Esophagus mucosa (tissue), 1 donor: Measurements from ENCODE around the gene CFAP20DC. TPM values are rescaled to one million over a fixed set of nuclear protein-coding genes. Genes with fewer than 3 reads are reported as not detected.

Experiments used
- ATAC-seq: fragments of 200-7000 bp; cut with Tn5 transposase; one replicate; pipeline ENCODE4 v1.9.1; 2020
- total RNA-seq: library from RNA; stranded (reverse); gene quantifications from one replicate; pipeline ENCODE4 v1.2.4, GENCODE V29; 2023
- donor health status: DM: yes; HTN: yes; CAD: no.

Gene CFAP20DC
- total RNA-seq, 1 donor from 2014 or later: 8.7 TPM

- ATAC-seq: no peak
These were observed 250.6 kb downstream of the CFAP20DC start for GRCh38 chr3:58799271-58799670.

- ATAC-seq: no peak
These were observed 251.5 kb downstream of the CFAP20DC start for GRCh38 chr3:58798312-58798711.

- ATAC-seq: no peak
These were observed 255.1 kb downstream of the CFAP20DC start for GRCh38 chr3:58794750-58795149.

- no peak for ATAC-seq
These were observed 255.9 kb downstream of the CFAP20DC start for GRCh38 chr3:58793938-58794337.

- ATAC-seq: no peak
These were observed 256.8 kb downstream of the CFAP20DC start for GRCh38 chr3:58792921-58793451.

- ATAC-seq: no peak
These were observed 260.4 kb downstream of the CFAP20DC start for GRCh38 chr3:58789385-58789784.

- no peak for ATAC-seq
These were observed 264.9 kb downstream of the CFAP20DC start for GRCh38 chr3:58784888-58785287.

- no peak for ATAC-seq
These were observed 265.4 kb downstream of the CFAP20DC start for GRCh38 chr3:58784425-58784824.

- no peak for ATAC-seq
These were observed 266.0 kb downstream of the CFAP20DC start for GRCh38 chr3:58783845-58784244.

GRCh38 chr3:58779934-58780333, 269.9 kb downstream of the CFAP20DC start:
- no peak for ATAC-seq

- ATAC-seq: no peak
These were observed 273.6 kb downstream of the CFAP20DC start for GRCh38 chr3:58776231-58776630.

- ATAC-seq: no peak
These were observed 277.4 kb downstream of the CFAP20DC start for GRCh38 chr3:58772462-58772861.

- ATAC-seq: no peak
These were observed 280.8 kb downstream of the CFAP20DC start for GRCh38 chr3:58769065-58769464.

- ATAC-seq: no peak
These were observed 283.1 kb downstream of the CFAP20DC start for GRCh38 chr3:58766587-58767282.

- ATAC-seq: no peak
These were observed 294.7 kb downstream of the CFAP20DC start for GRCh38 chr3:58755150-58755549.

GRCh38 chr3:58754074-58754473, 295.8 kb downstream of the CFAP20DC start:
- no peak for ATAC-seq

GRCh38 chr3:58751882-58752567, 297.8 kb downstream of the CFAP20DC start:
- no peak for ATAC-seq

- no peak for ATAC-seq
These were observed 298.6 kb downstream of the CFAP20DC start for GRCh38 chr3:58751235-58751634.

- ATAC-seq: no peak
These were observed 299.9 kb downstream of the CFAP20DC start for GRCh38 chr3:58749948-58750347.

GRCh38 chr3:58748024-58748423, 301.8 kb downstream of the CFAP20DC start:
- no peak for ATAC-seq

GRCh38 chr3:58746758-58747157, 303.1 kb downstream of the CFAP20DC start:
- no peak for ATAC-seq

GRCh38 chr3:58743296-58743695, 306.5 kb downstream of the CFAP20DC start:
- no peak for ATAC-seq

GRCh38 chr3:58742239-58742638, 307.6 kb downstream of the CFAP20DC start:
- no peak for ATAC-seq

GRCh38 chr3:58737644-58738043, 312.2 kb downstream of the CFAP20DC start:
- ATAC-seq: no peak
